Measurements from ENCODE around the gene FAM193B. TPM values are rescaled to one million over a fixed set of nuclear protein-coding genes. Genes with fewer than 3 reads are reported as not detected.

FAM193B gene
- total and polyA plus RNA-seq, 2 of the 13 experiments (the other 11 are each of a cell fraction or from before 2014, with no cell fraction given), result 21.2 to 40.9 TPM

- TF ChIP-seq ARID5B (CRISPR knock-in tag; IDR thresholded peaks at IDR 0.05) (peak; percentile 66; the same call in 1 of the 2 replicates), GATAD1 (CRISPR knock-in tag; IDR thresholded peaks at IDR 0.05) (peak; percentile 100), ZIK1 (CRISPR knock-in tag; IDR thresholded peaks at IDR 0.05; ENCODE audit: borderline replicate concordance, low read depth) (peak; percentile 94; the same call in 1 of the 2 replicates), TP53 (CRISPR knock-in tag; conservative IDR thresholded peaks at IDR 0.05) (0 out of 2 replicates have a peak, but pooled peaks have one; percentile 35), SKIL (CRISPR knock-in tag; IDR thresholded peaks at IDR 0.05; ENCODE audit: borderline replicate concordance) (peak; percentile 73; the same call in 1 of the 2 replicates), ZNF367 (CRISPR knock-in tag; IDR thresholded peaks at IDR 0.05; ENCODE audit: borderline replicate concordance) (0 out of 2 replicates have a peak, but pooled peaks have one; percentile 57), ZFP91 (CRISPR knock-in tag; IDR thresholded peaks at IDR 0.05; ENCODE audit: borderline replicate concordance) (peak; percentile 97), ZNF354B (CRISPR knock-in tag; IDR thresholded peaks at IDR 0.05) (no peak), U2AF2 (IDR thresholded peaks at IDR 0.05; ENCODE audit: low read depth, low read length) (no peak), ZNF605 (CRISPR knock-in tag; IDR thresholded peaks at IDR 0.05) (peak; percentile 53), POLR2G (IDR thresholded peaks at IDR 0.05; ENCODE audit: low read depth, low read length) (peak; percentile 88), ZNF766 (CRISPR knock-in tag; IDR thresholded peaks at IDR 0.05; ENCODE audit: borderline replicate concordance) (peak; percentile 71; the same call in 1 of the 2 replicates), HNF4A (CRISPR knock-in tag; IDR thresholded peaks at IDR 0.05) (no peak), ZNF83 (CRISPR knock-in tag; IDR thresholded peaks at IDR 0.05; ENCODE audit: borderline replicate concordance) (no peak; the same call in 1 of the 2 replicates), EP300 (IDR thresholded peaks at IDR 0.05; ENCODE audit: low read depth in 2 of 2, low read length in 2 of 2) (peak in 1 of 2 experiments; percentile 17; a peak in 1 of 4 replicates), EP300 (CRISPR knock-in tag; IDR thresholded peaks at IDR 0.05; ENCODE audit: borderline replicate concordance) (no peak; the same call in 1 of the 2 replicates), ZNF672 (CRISPR knock-in tag; IDR thresholded peaks at IDR 0.05) (peak; percentile 79; the same call in 1 of the 2 replicates), ZNF781 (CRISPR knock-in tag; IDR thresholded peaks at IDR 0.05; ENCODE audit: borderline replicate concordance, not compliant biosample characterization) (no peak), HOXA3 (CRISPR knock-in tag; IDR thresholded peaks at IDR 0.05) (peak; percentile 96), KLF11 (CRISPR knock-in tag; IDR thresholded peaks at IDR 0.05) (peak; percentile 90; the same call in 1 of the 2 replicates)
These were observed 37.5 kb downstream of the FAM193B start, which contains the start of gene DDX41 (continued) for GRCh38 chr5:177516601-177517568.
